HepG2 (cell line): ENCODE results near the gene CLEC16A. TPM values are rescaled to one million over a fixed set of nuclear protein-coding genes. Genes with fewer than 3 reads are reported as not detected.

ENCODE experiments used
- ARNT2 ChIP-seq: sonication (generic); formaldehyde crosslinking; IDR thresholded peaks from 2 replicates; pipeline ENCODE4 v1.8.0; 2022; ENCODE audit warnings: mild to moderate bottlenecking, low read depth, missing genetic modification reagents, moderate library complexity
- ATM ChIP-seq: fragments of 450-650 bp; IDR thresholded peaks from 2 replicates; pipeline ENCODE4 v1.7.1; 2017; ENCODE audit warnings: mild to moderate bottlenecking, borderline replicate concordance
- DR1 ChIP-seq: sonication (generic); formaldehyde crosslinking; IDR thresholded peaks from 2 replicates; pipeline ENCODE4 v1.8.0; 2021; ENCODE audit warnings: mild to moderate bottlenecking, missing genetic modification reagents, inconsistent platforms
- GMEB2 ChIP-seq: IDR thresholded peaks from 2 replicates; pipeline ENCODE4 v1.6.1; 2016; ENCODE audit warnings: missing biosample characterization, missing genetic modification reagents, low read depth
- GTF2F1 ChIP-seq: fragments of 150-350 bp; IDR thresholded peaks from 2 replicates; pipeline ENCODE4 v1.6.1; 2014; ENCODE audit warnings: low read length
- HNRNPK ChIP-seq: fragments of 200-400 bp; formaldehyde crosslinking; IDR thresholded peaks from 2 replicates; pipeline ENCODE4 v1.6.1; 2018; ENCODE audit warnings: low read length, low read depth, moderate library complexity, mild to moderate bottlenecking; ENCODE audit not compliant: poor library complexity, severe bottlenecking
- KDM4B ChIP-seq: sonication (generic); formaldehyde crosslinking; IDR thresholded peaks from 2 replicates; pipeline ENCODE4 v1.4.0; 2020; ENCODE audit warnings: missing genetic modification reagents
- PRDM15 ChIP-seq: sonication (generic); formaldehyde crosslinking; IDR thresholded peaks from 2 replicates; pipeline ENCODE4 v1.4.0; 2020; ENCODE audit warnings: missing genetic modification reagents
- RAD21 ChIP-seq: fragments of 450-650 bp; formaldehyde crosslinking; IDR thresholded peaks from 2 replicates; pipeline ENCODE4 v1.5.0; 2020; ENCODE audit warnings: mild to moderate bottlenecking
- REPIN1 ChIP-seq: sonication (generic); formaldehyde crosslinking; IDR thresholded peaks from 2 replicates; pipeline ENCODE4 v1.8.0; 2022; ENCODE audit warnings: missing genetic modification reagents, low read depth, mild to moderate bottlenecking, borderline replicate concordance
- SMARCC2 ChIP-seq: fragments of 450-650 bp; IDR thresholded peaks from 2 replicates; pipeline ENCODE4 v1.6.1; 2017; ENCODE audit warnings: antibody characterized with exemption, mild to moderate bottlenecking
- TAF1 ChIP-seq: sonication (generic); formaldehyde crosslinking; IDR thresholded peaks from 2 replicates; pipeline ENCODE4 v1.4.0; 2020; ENCODE audit warnings: missing genetic modification reagents
- TARDBP ChIP-seq: sonication (generic); formaldehyde crosslinking; IDR thresholded peaks from 2 replicates; pipeline ENCODE4 v1.8.0; 2022; ENCODE audit warnings: mild to moderate bottlenecking, missing genetic modification reagents
- THAP8 ChIP-seq: sonication (generic); formaldehyde crosslinking; IDR thresholded peaks from 2 replicates; pipeline ENCODE4 v1.5.1; 2020; ENCODE audit warnings: missing genetic modification reagents, mild to moderate bottlenecking, borderline replicate concordance
- ZBTB7B ChIP-seq: sonication (generic); formaldehyde crosslinking; IDR thresholded peaks from 2 replicates; pipeline ENCODE4 v1.4.0; 2020; ENCODE audit warnings: missing genetic modification reagents
- ZMYM3 ChIP-seq: sonication (generic); formaldehyde crosslinking; IDR thresholded peaks from 2 replicates; pipeline ENCODE4 v1.5.1; 2020; ENCODE audit warnings: mild to moderate bottlenecking, missing genetic modification reagents
- ZNF160 ChIP-seq: sonication (generic); formaldehyde crosslinking; IDR thresholded peaks from 2 replicates; pipeline ENCODE4 v1.8.0; 2022; ENCODE audit warnings: mild to moderate bottlenecking, inconsistent platforms, missing genetic modification reagents
- ZNF256 ChIP-seq: sonication (generic); formaldehyde crosslinking; conservative IDR thresholded peaks from 2 replicates; pipeline ENCODE4 v1.4.0; 2020; ENCODE audit warnings: missing genetic modification reagents
- ZNF33B ChIP-seq: sonication (generic); formaldehyde crosslinking; IDR thresholded peaks from 2 replicates; pipeline ENCODE4 v1.5.1; 2020; ENCODE audit warnings: mild to moderate bottlenecking, missing genetic modification reagents
- ZNF362 ChIP-seq: sonication (generic); formaldehyde crosslinking; IDR thresholded peaks from 2 replicates; pipeline ENCODE4 v1.4.0; 2020; ENCODE audit warnings: missing genetic modification reagents, mild to moderate bottlenecking, borderline replicate concordance
- ZNF382 ChIP-seq: sonication (generic); formaldehyde crosslinking; IDR thresholded peaks from 2 replicates; pipeline ENCODE4 v1.5.0; 2020; ENCODE audit warnings: missing genetic modification reagents, mild to moderate bottlenecking, borderline replicate concordance
- ZNF530 ChIP-seq: sonication (generic); formaldehyde crosslinking; IDR thresholded peaks from 2 replicates; pipeline ENCODE4 v1.5.0; 2020; ENCODE audit warnings: low read depth, mild to moderate bottlenecking, missing genetic modification reagents
- ZNF556 ChIP-seq: sonication (generic); formaldehyde crosslinking; IDR thresholded peaks from 2 replicates; pipeline ENCODE4 v1.4.0; 2020; ENCODE audit warnings: mild to moderate bottlenecking, missing genetic modification reagents, borderline replicate concordance
- ZNF713 ChIP-seq: sonication (generic); formaldehyde crosslinking; IDR thresholded peaks from 2 replicates; pipeline ENCODE4 v1.4.0; 2020; ENCODE audit warnings: mild to moderate bottlenecking, missing genetic modification reagents
- polyA plus RNA-seq, 8 experiments: library from polyadenylated mRNA; depleted of rRNA in 3 of 8; stranded (reverse) in 7 of 8; unstranded in 1 of 8; fragments of >200 nt; fragmentation: Illumina TruSeq in 4 of 8; extraction: Trizol in 4 of 8; gene quantifications; 2 replicates each; pipeline versions ENCODE4 v1.2.1 to v1.2.3, GENCODE V29; 2011 to 2016; ENCODE audit warnings: low read depth in 4 of 8, missing spikeins in 1 of 8, mixed read lengths in 1 of 8; ENCODE audit not compliant: insufficient read depth in 1 of 8
- total RNA-seq, 5 experiments: library from RNA; depleted of rRNA; stranded (reverse); fragments of >200 nt; fragmentation: Illumina TruSeq; extraction: Trizol; gene quantifications; 2 replicates each; pipeline ENCODE4 v1.2.3, GENCODE V29; 2016; ENCODE audit warnings: low read depth in 1 of 5

CLEC16A gene
- total and polyA plus RNA-seq, 2 of the 13 experiments (the other 11 are each of a cell fraction or from before 2014, with no cell fraction given): 8.5 to 10.3 TPM

- TF ChIP-seq GMEB2 (CRISPR knock-in tag) (no peak), REPIN1 (no peak), HNRNPK (no peak), ATM (no peak), PRDM15 (no peak), ZMYM3 (CRISPR knock-in tag) (no peak), ZNF256 (CRISPR knock-in tag) (no peak), TAF1 (CRISPR knock-in tag) (no peak), RAD21 (CRISPR knock-in tag) (peak; percentile 50), ARNT2 (CRISPR knock-in tag) (no peak), ZNF362 (no peak), ZNF382 (CRISPR knock-in tag) (no peak), ZNF160 (CRISPR knock-in tag) (no peak), GTF2F1 (no peak), ZNF530 (CRISPR knock-in tag) (no peak), KDM4B (CRISPR knock-in tag) (0 out of 2 replicates have a peak, but pooled peaks have one; percentile 40), SMARCC2 (no peak), TARDBP (CRISPR knock-in tag) (no peak), ZNF556 (no peak), ZNF713 (CRISPR knock-in tag) (no peak), DR1 (CRISPR knock-in tag) (no peak), THAP8 (CRISPR knock-in tag) (no peak), ZNF33B (no peak), ZBTB7B (CRISPR knock-in tag) (0 out of 2 replicates have a peak, but pooled peaks have one; percentile 23)
These were observed 37.4 kb downstream of the CLEC16A start (continued) for GRCh38 chr16:10981697-10982216.
